ENCODE measurements around the gene NDUFAF3.

GRCh38 chr3:49018707-49019006 is 3.3 kb upstream of the NDUFAF3 start:
- TF ChIP-seq RCOR1 (conservative IDR thresholded peaks at IDR 0.05; ENCODE audit: low read depth, low read length) (no peak), CTCF (IDR thresholded peaks at IDR 0.05 in 2 of 3, conservative IDR thresholded peaks at IDR 0.05 in 1 of 3; ENCODE audit: control insufficient read depth in 2 of 3, extremely low read depth in 1 of 3, insufficient read depth in 1 of 3, low read depth in 3 of 3, low read length in 3 of 3) (no peak), EZH2 (IDR thresholded peaks at IDR 0.05; ENCODE audit: borderline replicate concordance, control insufficient read depth, low read depth, low read length) (no peak), FOS (IDR thresholded peaks at IDR 0.05; ENCODE audit: borderline replicate concordance, extremely low read depth, insufficient read length) (no peak), ATF3 (IDR thresholded peaks at IDR 0.05; ENCODE audit: borderline replicate concordance, extremely low read depth, low read depth, low read length) (no peak), CBX5 (IDR thresholded peaks at IDR 0.05; ENCODE audit: low read depth) (no peak), NR2F1 (conservative IDR thresholded peaks at IDR 0.05) (no peak), RAD21 (IDR thresholded peaks at IDR 0.05; ENCODE audit: insufficient read depth, low read depth, low read length) (no peak), POLR2A (IDR thresholded peaks at IDR 0.05; ENCODE audit: low read depth, low read length) (no peak), BACH1 (IDR thresholded peaks at IDR 0.05; ENCODE audit: borderline replicate concordance) (no peak), JUND (IDR thresholded peaks at IDR 0.05; ENCODE audit: low read depth, low read length) (no peak), ZNF274 (IDR thresholded peaks at IDR 0.05; ENCODE audit: insufficient read depth, insufficient read length) (no peak), NFXL1 (IDR thresholded peaks at IDR 0.05; ENCODE audit: borderline replicate concordance) (no peak)

Measured in GM12878 (cell line).